OCI-LY1 (cell line): ENCODE measurements around the gene EPM2A.

Source experiments
- H2AFZ ChIP-seq: fragments of 200-600 bp; sonication (generic), shearing (Covaris generic); 2 replicates; pipeline ENCODE4 v1.6.0; 2014; ENCODE audit warnings: antibody characterized with exemption, mild to moderate bottlenecking, low read length
- H3F3A ChIP-seq: fragments of 200-600 bp; sonication (generic), shearing (Covaris generic); 2 replicates; pipeline ENCODE4 v1.6.0; 2014; ENCODE audit warnings: mild to moderate bottlenecking, antibody characterized with exemption, low read length, moderate library complexity; ENCODE audit not compliant: insufficient read depth
- H3K27ac ChIP-seq: fragments of 200-600 bp; sonication (generic); 2 replicates; pipeline ENCODE4 v1.5.1; 2014; ENCODE audit warnings: low read length, mixed run types, mild to moderate bottlenecking, low read depth; ENCODE audit not compliant: poor library complexity, severe bottlenecking
- H3K27me3 ChIP-seq: fragments of 200-600 bp; sonication (generic); 2 replicates; pipeline ENCODE4 v1.6.0; 2014; ENCODE audit warnings: antibody characterized with exemption, mild to moderate bottlenecking, low read length, moderate library complexity; ENCODE audit not compliant: insufficient read depth
- H3K36me3 ChIP-seq: fragments of 200-600 bp; sonication (generic); 2 replicates; pipeline ENCODE4 v1.6.1; 2014; ENCODE audit warnings: mild to moderate bottlenecking, antibody characterized with exemption, low read length, moderate library complexity, mixed read lengths; ENCODE audit not compliant: insufficient read depth
- H3K4me1 ChIP-seq: fragments of 200-600 bp; sonication (generic); 2 replicates; pipeline ENCODE4 v1.5.1; 2014; ENCODE audit warnings: mild to moderate bottlenecking, low read length, moderate library complexity; ENCODE audit not compliant: insufficient read depth, severe bottlenecking
- H3K4me2 ChIP-seq: fragments of 200-600 bp; sonication (generic), shearing (Covaris generic); 2 replicates; pipeline ENCODE4 v1.6.1; 2014; ENCODE audit warnings: low read length
- H3K4me3 ChIP-seq: fragments of 200-600 bp; sonication (generic); 2 replicates; pipeline ENCODE4 v1.5.1; 2014; ENCODE audit warnings: low read length, low read depth, mild to moderate bottlenecking, mixed read lengths; ENCODE audit not compliant: poor library complexity, severe bottlenecking
- H3K79me2 ChIP-seq: fragments of 200-600 bp; shearing (Covaris generic); 2 replicates; pipeline ENCODE4 v1.6.1; 2016; ENCODE audit warnings: mixed run types, low read length, mixed read lengths; ENCODE audit not compliant: insufficient read depth
- H3K9ac ChIP-seq: fragments of 200-600 bp; sonication (generic), shearing (Covaris generic); 2 replicates; pipeline ENCODE4 v1.6.1; 2014; ENCODE audit warnings: mild to moderate bottlenecking, low read length, mixed read lengths
- H3K9me2 ChIP-seq: fragments of 200-600 bp; sonication (generic), shearing (Covaris generic); 2 replicates; pipeline ENCODE4 v1.6.1; 2014; ENCODE audit warnings: low read depth, mild to moderate bottlenecking, low read length, mixed read lengths
- H3K9me3 ChIP-seq: fragments of 200-600 bp; shearing (Covaris generic); 2 replicates; pipeline ENCODE4 v1.6.1; 2014; ENCODE audit warnings: low read length, mixed read lengths
- H4K20me1 ChIP-seq: fragments of 200-600 bp; sonication (generic), shearing (Covaris generic); 2 replicates; pipeline ENCODE4 v1.6.0; 2016; ENCODE audit warnings: mild to moderate bottlenecking, low read length; ENCODE audit not compliant: insufficient read depth
- CTCF ChIP-seq: fragments of 200-600 bp; sonication (generic), shearing (Covaris generic); IDR thresholded peaks from 2 replicates; pipeline ENCODE4 v1.5.1; 2017; ENCODE audit warnings: mild to moderate bottlenecking, antibody characterized with exemption, low read length, moderate library complexity, mixed read lengths
- EZH2 ChIP-seq: fragments of 200-600 bp; sonication (generic), shearing (Covaris generic); IDR thresholded peaks from 2 replicates; pipeline ENCODE4 v1.8.0; 2017; ENCODE audit warnings: borderline replicate concordance, mixed run types, mild to moderate bottlenecking, antibody characterized with exemption, low read length, moderate library complexity, mixed read lengths

The EPM2A gene

GRCh38 chr6:145721144-145721543 is 14.2 kb downstream of the EPM2A start:
- Histone ChIP-seq H3K4me3 (no peak overlapping the region), H2AFZ (no peak overlapping the region), H3K9ac (no peak overlapping the region), H3K9me3 (no peaks in the 10 kb centered on the region; the same call in 1 of the 2 replicates), H3K79me2 (no peaks in the 10 kb centered on the region), H3K4me2 (no peak overlapping the region), H3K4me1 (no peaks in the 10 kb centered on the region), H3K36me3 (no peaks in the 10 kb centered on the region), H4K20me1 (no peaks in the 10 kb centered on the region), H3F3A (no peaks in the 10 kb centered on the region), H3K27me3 (no peaks in the 10 kb centered on the region), H3K9me2 (no peaks in the 10 kb centered on the region), H3K27ac (no peak overlapping the region)
- TF ChIP-seq CTCF (no peak), EZH2 (no peak)

GRCh38 chr6:145715426-145715825 is 19.9 kb downstream of the EPM2A start:
- Histone ChIP-seq H3K4me2 (no peak overlapping the region), H3K4me3 (no peak overlapping the region), H4K20me1 (no peaks in the 10 kb centered on the region), H3K4me1 (no peaks in the 10 kb centered on the region), H3K36me3 (peaks cover 27% of the 10 kb centered on the region), H3K9me2 (no peaks in the 10 kb centered on the region), H2AFZ (no peak overlapping the region), H3F3A (no peaks in the 10 kb centered on the region), H3K79me2 (no peaks in the 10 kb centered on the region), H3K27me3 (no peaks in the 10 kb centered on the region), H3K27ac (no peak overlapping the region), H3K9me3 (peaks cover 14% of the 10 kb centered on the region; the same call in 1 of the 2 replicates), H3K9ac (no peak overlapping the region)
- TF ChIP-seq CTCF: no peak
- no peak for TF ChIP-seq EZH2

- no peaks in the 10 kb centered on the region for H3K4me1 ChIP-seq
- H3K27me3 ChIP-seq: no peaks in the 10 kb centered on the region
- no peak for TF ChIP-seq CTCF
- TF ChIP-seq EZH2: no peak
- no peaks in the 10 kb centered on the region for H3F3A ChIP-seq
- H3K79me2 ChIP-seq: no peaks in the 10 kb centered on the region
- no peak overlapping the region for H3K9ac ChIP-seq
- H3K27ac ChIP-seq: no peak overlapping the region
- H4K20me1 ChIP-seq: no peaks in the 10 kb centered on the region
- H3K36me3 ChIP-seq: peaks cover 27% of the 10 kb centered on the region
- no peak overlapping the region for H2AFZ ChIP-seq
- H3K9me3 ChIP-seq: peaks cover 14% of the 10 kb centered on the region; the same call in 1 of the 2 replicates
- no peak overlapping the region for H3K4me3 ChIP-seq
- H3K4me2 ChIP-seq: no peak overlapping the region
- no peaks in the 10 kb centered on the region for H3K9me2 ChIP-seq
These were observed 20.6 kb downstream of the EPM2A start for GRCh38 chr6:145714731-145715130.
